K562 (cell line): ENCODE measurements around the gene WASF2. TPM values are rescaled to one million over a fixed set of nuclear protein-coding genes. Genes with fewer than 3 reads are reported as not detected.

ENCODE experiments used
- ATAC-seq: fragments of 200-7000 bp; cut with Tn5 transposase; 3 replicates; pipeline ENCODE4 v1.9.1; 2020; ENCODE audit warnings: moderate library complexity
- BruUV-seq: library from RNA; stranded (reverse); fragments of 400-500 nt; replicated peaks from 2 replicates; lab custom pipeline; 2021; lab: Mats Ljungman, UMichigan
- CTCF ChIA-PET: fragments of 300-600 bp; formaldehyde crosslinking; extraction: SDS; loops from one replicate; lab custom pipeline; 2021; ENCODE audit warnings: low intra/inter-chr PET ratio; lab: Yijun Ruan, JAX
- POLR2A ChIA-PET: fragments of 300-600, 350-650 bp; sonication (Branson Sonifier 250); formaldehyde crosslinking; extraction: SDS; loops from one replicate; lab custom pipeline; 2021; ENCODE audit warnings: antibody characterized with exemption, inconsistent platforms; lab: Yijun Ruan, JAX
- DNase-seq, 4 experiments: peaks; one replicate each; pipeline versions ENCODE4 v3.0.0 to v3.0.0-alpha.2; 2011 to 2018; ENCODE audit warnings: low spot score in 3 of 4, mixed read lengths in 3 of 4; ENCODE audit errors: extremely low read depth in 1 of 4
- FAIRE-seq: peaks from 2 replicates; lab custom pipeline; 2011; peaks lifted over from hg19 to GRCh38; lab: Jason Lieb, UNC
- H2AFZ ChIP-seq: 2 replicates; pipeline ENCODE4 v1.6.0; 2011; ENCODE audit warnings: low read depth, low read length, control low read depth, inconsistent platforms
- H3K27ac ChIP-seq: fragments of 200-600 bp; 3 replicates; pipeline ENCODE4 v1.8.0; 2011; ENCODE audit warnings: low read depth, mild to moderate bottlenecking, control low read depth, inconsistent platforms, low read length, moderate library complexity, mixed read lengths; ENCODE audit errors: extremely low read depth
- H3K27me3 ChIP-seq, 2 experiments: fragments of 300-600 bp in 1 of 2; 2 replicates in 1 of 2; 3 replicates in 1 of 2; pipeline versions ENCODE4 v1.6.0 to v1.8.0; 2011; ENCODE audit warnings: inconsistent platforms in 2 of 2, low read length in 2 of 2, mild to moderate bottlenecking in 1 of 2, mixed read lengths in 1 of 2, moderate library complexity in 1 of 2; ENCODE audit not compliant: control insufficient read depth in 2 of 2, insufficient read depth in 2 of 2
- H3K36me3 ChIP-seq: fragments of 300-600 bp; 3 replicates; pipeline ENCODE4 v1.8.0; 2011; ENCODE audit warnings: mild to moderate bottlenecking, low read length, inconsistent platforms; ENCODE audit not compliant: control insufficient read depth, insufficient read depth
- H3K4me1 ChIP-seq, 2 experiments: fragments of 200-600 bp in 1 of 2; replicated peaks in 1 of 2; 2 replicates in 1 of 2; 3 replicates in 1 of 2; pipeline versions ENCODE4 v1.5.1 to v1.8.0; 2011; ENCODE audit warnings: inconsistent platforms in 2 of 2, low read length in 2 of 2, mild to moderate bottlenecking in 1 of 2, mixed read lengths in 1 of 2, moderate library complexity in 1 of 2; ENCODE audit not compliant: control insufficient read depth in 2 of 2, insufficient read depth in 2 of 2
- H3K4me2 ChIP-seq: 2 replicates; pipeline ENCODE4 v1.6.1; 2011; ENCODE audit warnings: low read length, control low read depth, inconsistent platforms, mixed read lengths; ENCODE audit not compliant: insufficient read depth
- H3K4me3 ChIP-seq: fragments of 200-600 bp; sonication (generic), shearing (Covaris generic); 2 replicates; pipeline ENCODE4 v1.5.1; 2016; ENCODE audit warnings: control low read depth, inconsistent platforms
- H3K79me2 ChIP-seq: fragments of 200-600 bp; 3 replicates; pipeline ENCODE4 v1.8.0; 2011; ENCODE audit warnings: low read length, inconsistent platforms; ENCODE audit not compliant: control insufficient read depth, insufficient read depth
- H3K9ac ChIP-seq, 2 experiments: 2 replicates each; pipeline versions ENCODE4 v1.6.0 to v1.6.1; 2011; ENCODE audit warnings: low read depth in 2 of 2, low read length in 2 of 2, control low read depth in 1 of 2, inconsistent platforms in 1 of 2, mild to moderate bottlenecking in 1 of 2, mixed read lengths in 1 of 2; ENCODE audit not compliant: insufficient read depth in 1 of 2
- H3K9me1 ChIP-seq: one replicate; pipeline ENCODE4 v1.6.0; 2011; ENCODE audit warnings: inconsistent platforms, mild to moderate bottlenecking, low read length, moderate library complexity; ENCODE audit not compliant: control insufficient read depth, insufficient read depth
- H3K9me3 ChIP-seq: replicated peaks from 2 replicates; pipeline ENCODE4 v1.5.1; 2011; ENCODE audit warnings: low read depth, low read length, inconsistent platforms; ENCODE audit not compliant: control insufficient read depth, insufficient read depth
- H4K20me1 ChIP-seq: replicated peaks from 2 replicates; pipeline ENCODE4 v1.6.1; 2011; ENCODE audit warnings: low read length, inconsistent platforms, mixed read lengths; ENCODE audit not compliant: control insufficient read depth, insufficient read depth
- ATF7 ChIP-seq: fragments of 450-650 bp; IDR thresholded peaks from 2 replicates; pipeline ENCODE4 v1.7.1; 2014; ENCODE audit warnings: mild to moderate bottlenecking, moderate library complexity
- E2F3 ChIP-seq: fragments of 250-450 bp; sonication (Bioruptor Pico); IDR thresholded peaks from 2 replicates; pipeline ENCODE4 v1.4.0; 2020; ENCODE audit warnings: mild to moderate bottlenecking
- EP300 ChIP-seq: IDR thresholded peaks from 2 replicates; pipeline ENCODE4 v1.6.1; 2012; ENCODE audit warnings: low read length, improper control_type of control experiment
- FOXA1 ChIP-seq: fragments of 450-650 bp; IDR thresholded peaks from 2 replicates; pipeline ENCODE4 v1.6.1; 2016; ENCODE audit warnings: mild to moderate bottlenecking, borderline replicate concordance
- HOXB6 ChIP-seq: fragments of 250-450 bp; sonication (Bioruptor Pico); IDR thresholded peaks from 2 replicates; pipeline ENCODE4 v1.5.1; 2022; ENCODE audit warnings: mild to moderate bottlenecking, borderline replicate concordance
- KDM2B ChIP-seq: fragments of 250-450 bp; sonication (Bioruptor Pico); IDR thresholded peaks from 2 replicates; pipeline ENCODE4 v1.8.0; 2021; ENCODE audit warnings: mild to moderate bottlenecking, moderate library complexity
- MYNN ChIP-seq, 2 experiments: sonication (generic); formaldehyde crosslinking in 1 of 2; IDR thresholded peaks; 2 replicates each; pipeline versions ENCODE4 v1.5.0 to v1.6.1; 2016 to 2020; ENCODE audit warnings: antibody characterized with exemption in 1 of 2, missing genetic modification reagents in 1 of 2
- NCOA1 ChIP-seq: fragments of 450-650 bp; IDR thresholded peaks from 2 replicates; pipeline ENCODE4 v1.6.1; 2016; ENCODE audit warnings: low read depth
- NFE2L1 ChIP-seq: fragments of 450-650 bp; IDR thresholded peaks from 2 replicates; pipeline ENCODE4 v1.6.1; 2016; ENCODE audit warnings: missing genetic modification characterization, low read depth, mild to moderate bottlenecking, missing compliant biosample characterization, moderate library complexity, borderline replicate concordance
- RBM22 ChIP-seq: fragments of 200-400 bp; formaldehyde crosslinking; IDR thresholded peaks from 2 replicates; pipeline ENCODE4 v1.6.1; 2018; ENCODE audit warnings: low read length, low read depth; ENCODE audit not compliant: poor library complexity, severe bottlenecking
- RFX7 ChIP-seq: fragments of 250-450 bp; sonication (Bioruptor Pico); IDR thresholded peaks from 2 replicates; pipeline ENCODE4 v1.5.1; 2021; ENCODE audit warnings: mild to moderate bottlenecking
- SAP30 ChIP-seq: fragments of 200-600 bp; sonication (generic); IDR thresholded peaks from 2 replicates; pipeline ENCODE4 v1.6.1; 2012; ENCODE audit warnings: borderline replicate concordance, low read depth, mild to moderate bottlenecking, moderate library complexity, low read length, control low read depth, inconsistent platforms; ENCODE audit not compliant: insufficient read depth, poor library complexity, severe bottlenecking
- SETDB1 ChIP-seq: IDR thresholded peaks from one replicate; pipeline ENCODE4 v1.6.1; 2012; ENCODE audit warnings: low read length, control low read depth, inconsistent platforms
- SIN3A ChIP-seq, 2 experiments: fragments of 150-350 bp in 1 of 2; IDR thresholded peaks; 2 replicates each; pipeline ENCODE4 v1.6.1; 2011 to 2016; ENCODE audit warnings: borderline replicate concordance in 2 of 2, low read depth in 2 of 2, low read length in 2 of 2, mild to moderate bottlenecking in 2 of 2, moderate library complexity in 2 of 2; ENCODE audit not compliant: control insufficient read depth in 1 of 2
- TARDBP ChIP-seq: fragments of 450-650 bp; IDR thresholded peaks from 2 replicates; pipeline ENCODE4 v1.6.1; 2016
- ZNF253 ChIP-seq: fragments of 250-450 bp; sonication (Bioruptor Pico); conservative IDR thresholded peaks from 2 replicates; pipeline ENCODE4 v1.6.1; 2021; ENCODE audit warnings: mild to moderate bottlenecking
- ZNF507 ChIP-seq: conservative IDR thresholded peaks from 2 replicates; pipeline ENCODE4 v1.6.1; 2017; ENCODE audit warnings: missing genetic modification characterization, missing compliant biosample characterization
- WGBS: fragments of 100-300 bp; shearing (Covaris generic); methylation state at CpG from one replicate; pipeline ENCODE4 v1.1.6; 2016; ENCODE audit warnings: low coverage, mixed read lengths; ENCODE audit not compliant: insufficient coverage; ENCODE audit errors: missing lambda C conversion rate; 5-methylcytosine and 5-hydroxymethylcytosine counted together
- in situ Hi-C: fragments of 300-500 bp; cut with MboI; formaldehyde crosslinking; loops from 4 replicates; pipeline ENCODE4 v1.15.0; 2018; ENCODE audit warnings: inconsistent platforms, mixed read lengths
- intact Hi-C: fragments of 100-400 bp; cut with micrococcal nuclease; formaldehyde crosslinking; loops from 2 replicates; pipeline ENCODE4 v1.14.2; 2022
- polyA plus RNA-seq, 8 experiments: library from polyadenylated mRNA; depleted of rRNA in 4 of 8; stranded (reverse) in 5 of 8; unstranded in 3 of 8; fragments of >200 nt; fragmentation: Nextera tagmentation in 2 of 8; fragmentation: Illumina TruSeq in 1 of 8; extraction: Ambion mirVana in 2 of 8; extraction: Trizol in 1 of 8; gene quantifications; 2 replicates each; pipeline versions ENCODE4 v1.2.1 to v1.2.3, GENCODE V29; 2011 to 2014; ENCODE audit warnings: inconsistent platforms in 1 of 8, missing spikeins in 1 of 8
- total RNA-seq, 7 experiments: library from RNA; depleted of rRNA in 6 of 7; stranded (reverse); fragments of >200 nt in 6 of 7; fragmentation: Illumina TruSeq in 2 of 7; extraction: Trizol in 2 of 7; gene quantifications; 2 replicates each; pipeline versions ENCODE4 v1.2.1 to v1.2.3, GENCODE V29; 2011 to 2021; ENCODE audit warnings: low replicate concordance in 1 of 7
- TF ChIP-seq, protein P1 (sequence below): sonication (generic); formaldehyde crosslinking; IDR thresholded peaks from 2 replicates; pipeline ENCODE4 v1.8.1; 2023; ENCODE audit warnings: mild to moderate bottlenecking, missing genetic modification reagents, moderate library complexity
- TF ChIP-seq, protein P2 (sequence below): IDR thresholded peaks from 3 replicates; pipeline ENCODE4 v1.6.1; 2011; ENCODE audit warnings: borderline replicate concordance, mild to moderate bottlenecking, moderate library complexity; ENCODE audit not compliant: insufficient read length; ENCODE audit errors: extremely low read depth

WASF2 gene
- total and polyA plus RNA-seq, 9 of the 15 experiments (the other 6 are each of a cell fraction or from before 2014, with no cell fraction given) = 8.2 to 163 (median 31.2) TPM

DNA sequence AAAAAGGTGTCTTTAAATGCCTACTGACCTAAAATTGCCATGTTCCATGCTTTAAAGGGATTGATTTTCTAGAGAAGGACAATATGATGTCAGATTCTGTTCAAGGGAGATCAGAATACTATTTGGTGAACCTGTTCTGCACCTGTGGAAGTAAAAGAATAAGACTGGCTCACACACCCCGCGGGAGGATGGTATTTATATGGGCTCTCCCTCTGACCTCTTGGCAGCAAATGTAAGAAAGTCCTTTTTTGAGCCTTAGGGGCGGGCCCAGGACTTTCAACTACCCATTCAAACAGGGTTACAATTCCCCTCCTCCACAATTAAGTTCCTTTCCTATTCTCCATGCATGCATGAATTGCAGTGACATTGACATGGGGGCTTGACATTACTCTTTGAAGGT, 42.1 kb downstream of the WASF2 start:
- peaks cover 24% of the 10 kb centered on the region; the same call in 1 of the 2 replicates for H4K20me1 ChIP-seq
- intact Hi-C loops (no loop called here), in situ Hi-C loops (no loop called here)
- no peak overlapping the region for H3K9ac ChIP-seq
- no TSS peak for BruUV-seq
- no peaks in the 10 kb centered on the region for H3K9me1 ChIP-seq
- H3K27ac ChIP-seq = no peak overlapping the region
- H3K79me2 ChIP-seq = peaks cover 80% of the 10 kb centered on the region
- no peaks in the 10 kb centered on the region for H3K9me3 ChIP-seq
- H3K27me3 ChIP-seq = no peaks in the 10 kb centered on the region
- TF ChIP-seq ZNF507 = no peak
- no peak for TF ChIP-seq SETDB1
- TF ChIP-seq RFX7 = no peak
- no peak for TF ChIP-seq E2F3
- TF ChIP-seq KDM2B (CRISPR knock-in tag) = no peak
- no peak for TF ChIP-seq SAP30
- no peak for TF ChIP-seq ZNF253 (CRISPR knock-in tag)
- TF ChIP-seq ATF7 = no peak
- TF ChIP-seq, protein P1, sequence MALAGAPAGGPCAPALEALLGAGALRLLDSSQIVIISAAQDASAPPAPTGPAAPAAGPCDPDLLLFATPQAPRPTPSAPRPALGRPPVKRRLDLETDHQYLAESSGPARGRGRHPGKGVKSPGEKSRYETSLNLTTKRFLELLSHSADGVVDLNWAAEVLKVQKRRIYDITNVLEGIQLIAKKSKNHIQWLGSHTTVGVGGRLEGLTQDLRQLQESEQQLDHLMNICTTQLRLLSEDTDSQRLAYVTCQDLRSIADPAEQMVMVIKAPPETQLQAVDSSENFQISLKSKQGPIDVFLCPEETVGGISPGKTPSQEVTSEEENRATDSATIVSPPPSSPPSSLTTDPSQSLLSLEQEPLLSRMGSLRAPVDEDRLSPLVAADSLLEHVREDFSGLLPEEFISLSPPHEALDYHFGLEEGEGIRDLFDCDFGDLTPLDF (CRISPR knock-in tag) = no peak
- no peak for TF ChIP-seq EP300
- TF ChIP-seq TARDBP = no peak
- TF ChIP-seq NCOA1 = no peak
- no peak for TF ChIP-seq HOXB6
- TF ChIP-seq RBM22 = no peak
- TF ChIP-seq MYNN (IDR thresholded peaks at IDR 0.05) = no peak
- no peak for TF ChIP-seq MYNN (CRISPR knock-in tag; IDR thresholded peaks at IDR 0.05)
- no peak for TF ChIP-seq FOXA1
- TF ChIP-seq, protein P2, sequence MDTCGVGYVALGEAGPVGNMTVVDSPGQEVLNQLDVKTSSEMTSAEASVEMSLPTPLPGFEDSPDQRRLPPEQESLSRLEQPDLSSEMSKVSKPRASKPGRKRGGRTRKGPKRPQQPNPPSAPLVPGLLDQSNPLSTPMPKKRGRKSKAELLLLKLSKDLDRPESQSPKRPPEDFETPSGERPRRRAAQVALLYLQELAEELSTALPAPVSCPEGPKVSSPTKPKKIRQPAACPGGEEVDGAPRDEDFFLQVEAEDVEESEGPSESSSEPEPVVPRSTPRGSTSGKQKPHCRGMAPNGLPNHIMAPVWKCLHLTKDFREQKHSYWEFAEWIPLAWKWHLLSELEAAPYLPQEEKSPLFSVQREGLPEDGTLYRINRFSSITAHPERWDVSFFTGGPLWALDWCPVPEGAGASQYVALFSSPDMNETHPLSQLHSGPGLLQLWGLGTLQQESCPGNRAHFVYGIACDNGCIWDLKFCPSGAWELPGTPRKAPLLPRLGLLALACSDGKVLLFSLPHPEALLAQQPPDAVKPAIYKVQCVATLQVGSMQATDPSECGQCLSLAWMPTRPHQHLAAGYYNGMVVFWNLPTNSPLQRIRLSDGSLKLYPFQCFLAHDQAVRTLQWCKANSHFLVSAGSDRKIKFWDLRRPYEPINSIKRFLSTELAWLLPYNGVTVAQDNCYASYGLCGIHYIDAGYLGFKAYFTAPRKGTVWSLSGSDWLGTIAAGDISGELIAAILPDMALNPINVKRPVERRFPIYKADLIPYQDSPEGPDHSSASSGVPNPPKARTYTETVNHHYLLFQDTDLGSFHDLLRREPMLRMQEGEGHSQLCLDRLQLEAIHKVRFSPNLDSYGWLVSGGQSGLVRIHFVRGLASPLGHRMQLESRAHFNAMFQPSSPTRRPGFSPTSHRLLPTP = no peak
- TF ChIP-seq NFE2L1 (tag) = no peak
- TF ChIP-seq SIN3A (IDR thresholded peaks at IDR 0.05; ENCODE audit: borderline replicate concordance in 2 of 2, control insufficient read depth in 1 of 2, low read depth in 2 of 2, low read length in 2 of 2) = no peak
- H3K4me3 ChIP-seq = no peak overlapping the region
- H3K4me1 ChIP-seq = no peaks in the 10 kb centered on the region; a peak in 2 of 5 replicates
- H3K4me2 ChIP-seq = no peak overlapping the region
- FAIRE-seq (no peak), DNase-seq (no peak), ATAC-seq (no peak)
- CTCF ChIA-PET = no interaction called here
- H3K36me3 ChIP-seq = peaks cover 37% of the 10 kb centered on the region
- WGBS = 94% methylated on average over 3 of the region's 3 CpGs
- POLR2A ChIA-PET = interaction anchor here (1.0 to 2.4 kb wide), 4 partner anchors 9 to 17 kb away, joined by 3 to 12 read pairs (median 3); no protein-coding TSS in a partner anchor
- no peak overlapping the region for H2AFZ ChIP-seq
